CD4-positive, alpha-beta T cell treated with Interleukin-1 beta for 1 hour (primary cell): Measurements from ENCODE around the gene EDIL3.
"Not testable (repeated sequence)": the region's sequence is repeated elsewhere in the genome, so short reads cannot be mapped to it uniquely, and the experiment has no call there.

Experiments
- DNase-seq, 2 donors: peaks; one replicate each; pipeline ENCODE4 v3.0.0-alpha.2; 2020 to 2022

Gene EDIL3

DNA sequence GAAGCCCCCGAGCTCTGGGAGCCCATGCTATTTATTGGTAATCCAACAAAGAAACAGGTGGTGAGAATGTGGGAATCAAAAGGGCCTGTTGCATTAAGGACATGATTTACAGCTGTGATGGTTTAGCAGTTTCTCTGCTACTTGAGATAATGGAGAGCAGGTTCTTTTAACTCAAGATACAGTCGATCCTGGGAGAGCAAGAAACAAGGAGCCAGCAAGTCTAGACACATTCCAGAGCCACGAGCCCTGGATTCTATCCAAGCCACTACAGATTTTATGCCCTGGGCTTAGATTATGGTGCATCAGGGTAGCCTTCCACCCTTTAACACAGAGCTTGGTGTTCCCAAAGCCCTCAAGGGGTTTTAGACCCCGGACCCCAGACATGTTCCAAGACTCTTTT is 87.0 kb downstream of the EDIL3 start:
- not testable (repeated sequence) for DNase-seq

GRCh38 chr5:84292788-84293653 is 91.7 kb downstream of the EDIL3 start:
- DNase-seq, result no peak

- no peak for DNase-seq
Observed at GRCh38 chr5:84292000-84292642, 92.6 kb downstream of the EDIL3 start.

DNA sequence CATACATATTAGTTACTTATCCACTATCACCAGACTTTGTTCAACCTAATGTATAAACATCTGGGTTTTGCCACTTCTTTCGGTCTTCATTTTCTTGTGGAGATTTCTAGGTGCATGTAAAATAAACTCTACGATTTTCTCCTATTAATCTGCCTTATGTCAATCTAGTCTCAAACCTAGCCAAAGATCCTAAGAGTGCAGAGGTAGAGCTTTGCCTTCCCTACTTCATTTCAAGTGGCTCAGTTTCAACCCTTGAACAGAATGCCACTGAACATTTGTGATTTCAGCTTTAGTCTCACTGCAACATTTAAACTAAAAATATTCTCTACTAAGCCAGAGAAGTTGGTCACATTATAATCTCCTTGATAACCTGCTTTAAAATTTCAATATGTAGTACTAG is 94.0 kb downstream of the EDIL3 start:
- no peak for DNase-seq

GRCh38 chr5:84290161-84290560 is 94.5 kb downstream of the EDIL3 start:
- no peak for DNase-seq

GRCh38 chr5:84287951-84288350 is 96.7 kb downstream of the EDIL3 start:
- no peak for DNase-seq

DNA sequence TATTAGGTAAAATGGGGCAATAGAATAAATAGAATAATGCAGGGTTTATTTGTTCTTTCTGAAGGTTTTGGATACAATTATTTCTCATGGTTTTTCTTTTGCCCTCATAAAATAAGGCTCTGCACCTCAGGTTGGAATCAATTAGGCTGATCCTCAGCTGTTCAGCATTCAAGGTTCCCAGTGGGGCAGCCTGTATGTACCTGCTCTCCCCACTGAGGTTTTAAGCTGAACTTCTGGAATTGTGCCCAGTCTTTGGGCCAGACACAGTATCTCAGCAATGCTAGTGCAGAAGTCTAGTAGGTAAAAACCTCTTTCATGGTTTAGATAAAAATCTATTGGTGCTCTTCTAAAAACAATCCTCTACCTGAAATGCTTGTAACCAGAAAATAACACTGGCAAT is 98.0 kb downstream of the EDIL3 start:
- no peak for DNase-seq

- DNase-seq, result no peak
Observed at GRCh38 chr5:84285641-84286637, 98.7 kb downstream of the EDIL3 start.

DNA sequence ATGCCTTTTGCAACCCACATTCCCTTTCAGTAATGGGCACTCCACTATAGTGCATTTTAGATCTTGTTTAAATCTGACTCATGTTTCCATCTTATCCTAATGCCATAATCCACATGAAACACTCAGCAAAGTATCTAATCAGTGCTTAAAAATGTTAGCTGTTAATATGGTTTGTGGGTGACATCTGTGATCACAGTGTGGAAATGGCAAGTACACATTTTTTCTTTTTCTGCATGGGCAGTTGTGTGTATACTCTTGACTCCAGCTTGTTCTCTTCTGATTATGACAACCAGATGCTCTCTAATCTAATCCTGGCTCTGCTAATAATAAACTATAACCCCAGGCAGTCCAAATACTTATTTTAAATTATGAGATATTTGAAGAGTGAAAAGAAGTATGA is 103.3 kb downstream of the EDIL3 start:
- no peak for DNase-seq

GRCh38 chr5:84279234-84279633 is 105.4 kb downstream of the EDIL3 start:
- no peak for DNase-seq

- DNase-seq, result no peak
Observed at GRCh38 chr5:84275609-84276008, 109.1 kb downstream of the EDIL3 start.

DNA sequence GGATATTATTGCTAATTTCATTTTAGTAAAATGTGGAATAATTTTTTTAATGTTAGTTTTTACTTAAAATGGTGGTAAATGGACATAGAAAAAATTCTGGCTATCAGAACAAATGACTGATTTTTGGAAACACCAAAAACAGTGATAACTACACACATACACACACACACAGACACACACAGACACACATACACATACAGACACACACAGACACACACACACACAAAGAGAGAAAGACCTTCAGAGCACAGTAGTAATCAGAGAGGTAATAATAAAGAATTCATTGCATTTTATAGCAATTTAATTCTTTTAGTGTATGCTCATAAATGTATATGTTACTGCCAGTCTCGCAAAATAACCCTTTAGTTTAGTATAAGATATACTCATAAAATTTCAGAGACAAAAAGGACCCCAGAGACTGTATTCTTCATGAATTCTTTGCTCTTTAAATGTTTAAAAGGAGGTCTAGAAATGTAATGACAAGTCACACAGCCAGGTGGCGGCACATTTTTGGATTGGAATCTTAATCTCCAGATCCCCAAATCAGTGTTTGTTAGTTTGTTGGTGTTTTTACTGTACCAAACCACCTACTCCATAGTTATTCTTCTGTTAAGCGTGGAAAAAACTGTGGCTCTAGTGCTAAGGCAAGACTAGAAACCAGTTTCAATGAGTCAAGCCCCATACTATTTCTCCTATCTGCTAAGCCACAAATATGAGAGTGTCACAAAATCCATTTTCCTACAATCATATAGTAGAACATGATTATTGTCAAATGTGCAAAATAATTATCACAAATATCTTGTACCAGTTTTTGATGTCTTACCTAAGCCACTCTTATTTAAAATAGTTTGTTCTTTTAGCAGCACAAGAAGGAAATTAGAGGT is 109.9 kb downstream of the EDIL3 start:
- no peak for DNase-seq

GRCh38 chr5:84273517-84273883 is 111.2 kb downstream of the EDIL3 start:
- no peak for DNase-seq

- DNase-seq, result no peak
Observed at GRCh38 chr5:84272771-84273516, 111.7 kb downstream of the EDIL3 start.

GRCh38 chr5:84265739-84266550 is 118.7 kb downstream of the EDIL3 start:
- DNase-seq, result no peak

GRCh38 chr5:84265130-84265529 is 119.5 kb downstream of the EDIL3 start:
- no peak for DNase-seq

DNA sequence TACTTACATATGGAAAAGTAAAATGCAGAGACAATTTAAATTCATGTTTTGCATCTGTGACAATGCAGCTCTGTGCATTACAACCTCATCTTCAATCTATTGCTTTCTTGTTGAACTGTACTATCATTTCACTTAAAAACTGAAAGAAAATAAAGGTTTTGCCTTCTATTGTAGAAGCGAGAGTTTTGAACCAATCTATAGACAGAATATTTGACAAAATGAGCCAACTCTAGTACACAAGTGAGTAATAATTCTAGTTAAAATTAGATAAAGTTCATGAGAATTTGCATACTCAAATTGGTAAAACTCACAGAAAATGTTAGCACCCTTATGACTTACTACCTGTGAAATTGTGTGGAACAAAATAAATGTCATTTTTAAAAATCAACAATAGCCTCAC is 123.7 kb downstream of the EDIL3 start:
- no peak for DNase-seq

- no peak for DNase-seq
Observed at GRCh38 chr5:84260140-84260539, 124.5 kb downstream of the EDIL3 start.

GRCh38 chr5:84259283-84260045 is 125.2 kb downstream of the EDIL3 start:
- DNase-seq, result no peak

- DNase-seq, result no peak
Observed at GRCh38 chr5:84257061-84257460, 127.6 kb downstream of the EDIL3 start.
